Measurements from ENCODE around the gene TANC1.

GRCh38 chr2:159003555-159003954 lies 35.1 kb downstream of the TANC1 start:
- TF ChIP-seq CTCF (IDR thresholded peaks at IDR 0.05) (no peak), POLR2A (IDR thresholded peaks at IDR 0.05) (no peak)

Measured in transverse colon (tissue), 3 donors.